Bronchial epithelial cell (primary cell): ENCODE results near the gene TLR3. TPM values are rescaled to one million over a fixed set of nuclear protein-coding genes. Genes with fewer than 3 reads are reported as not detected.
A peak's percentile ranks its signal among the peaks of the same experiment; 100 is the strongest.

Experiments used
- DNase-seq: peaks from one replicate; pipeline ENCODE4 v3.0.0-alpha.2; 2010; ENCODE audit warnings: low read depth
- FAIRE-seq: peaks from 2 replicates; lab custom pipeline; 2011; peaks lifted over from hg19 to GRCh38; lab: Jason Lieb, UNC
- H3K27me3 ChIP-seq: 2 replicates; pipeline ENCODE4 v1.5.1; 2011; ENCODE audit warnings: low read length; ENCODE audit not compliant: control insufficient read depth, insufficient read depth
- H3K36me3 ChIP-seq: 2 replicates; pipeline ENCODE4 v1.5.1; 2011; ENCODE audit warnings: low read length; ENCODE audit not compliant: control insufficient read depth, insufficient read depth
- H3K4me3 ChIP-seq: 2 replicates; pipeline ENCODE4 v1.5.1; 2011; ENCODE audit warnings: mild to moderate bottlenecking, low read depth, low read length, control low read depth
- total RNA-seq: library from RNA; depleted of rRNA; stranded (reverse); fragments of >200 nt; gene quantifications from 2 replicates; pipeline ENCODE4 v1.2.1, GENCODE V29; 2014
- TF ChIP-seq, protein P1 (sequence below): IDR thresholded peaks from 2 replicates; pipeline ENCODE4 v1.5.1; 2011; ENCODE audit warnings: mild to moderate bottlenecking, moderate library complexity, low read length, control low read depth, inconsistent platforms; ENCODE audit not compliant: insufficient read depth, severe bottlenecking

Gene TLR3
- total RNA-seq, 1 donor from 2014 or later = 0.26 TPM

- no peak for FAIRE-seq
- TF ChIP-seq, protein P1, sequence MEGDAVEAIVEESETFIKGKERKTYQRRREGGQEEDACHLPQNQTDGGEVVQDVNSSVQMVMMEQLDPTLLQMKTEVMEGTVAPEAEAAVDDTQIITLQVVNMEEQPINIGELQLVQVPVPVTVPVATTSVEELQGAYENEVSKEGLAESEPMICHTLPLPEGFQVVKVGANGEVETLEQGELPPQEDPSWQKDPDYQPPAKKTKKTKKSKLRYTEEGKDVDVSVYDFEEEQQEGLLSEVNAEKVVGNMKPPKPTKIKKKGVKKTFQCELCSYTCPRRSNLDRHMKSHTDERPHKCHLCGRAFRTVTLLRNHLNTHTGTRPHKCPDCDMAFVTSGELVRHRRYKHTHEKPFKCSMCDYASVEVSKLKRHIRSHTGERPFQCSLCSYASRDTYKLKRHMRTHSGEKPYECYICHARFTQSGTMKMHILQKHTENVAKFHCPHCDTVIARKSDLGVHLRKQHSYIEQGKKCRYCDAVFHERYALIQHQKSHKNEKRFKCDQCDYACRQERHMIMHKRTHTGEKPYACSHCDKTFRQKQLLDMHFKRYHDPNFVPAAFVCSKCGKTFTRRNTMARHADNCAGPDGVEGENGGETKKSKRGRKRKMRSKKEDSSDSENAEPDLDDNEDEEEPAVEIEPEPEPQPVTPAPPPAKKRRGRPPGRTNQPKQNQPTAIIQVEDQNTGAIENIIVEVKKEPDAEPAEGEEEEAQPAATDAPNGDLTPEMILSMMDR = no peak
- Histone ChIP-seq H3K36me3 (no peaks in the 10 kb centered on the region), H3K27me3 (peaks cover 23% of the 10 kb centered on the region), H3K4me3 (peak within 1 kb of the TSS; percentile 18)
- DNase-seq = no peak
Observed at GRCh38 chr4:186104114-186104889, 35.3 kb downstream of the TLR3 start, which contains the start of gene FAM149A. FAM149A (plus strand) TSS chr4:186104704.

DNA sequence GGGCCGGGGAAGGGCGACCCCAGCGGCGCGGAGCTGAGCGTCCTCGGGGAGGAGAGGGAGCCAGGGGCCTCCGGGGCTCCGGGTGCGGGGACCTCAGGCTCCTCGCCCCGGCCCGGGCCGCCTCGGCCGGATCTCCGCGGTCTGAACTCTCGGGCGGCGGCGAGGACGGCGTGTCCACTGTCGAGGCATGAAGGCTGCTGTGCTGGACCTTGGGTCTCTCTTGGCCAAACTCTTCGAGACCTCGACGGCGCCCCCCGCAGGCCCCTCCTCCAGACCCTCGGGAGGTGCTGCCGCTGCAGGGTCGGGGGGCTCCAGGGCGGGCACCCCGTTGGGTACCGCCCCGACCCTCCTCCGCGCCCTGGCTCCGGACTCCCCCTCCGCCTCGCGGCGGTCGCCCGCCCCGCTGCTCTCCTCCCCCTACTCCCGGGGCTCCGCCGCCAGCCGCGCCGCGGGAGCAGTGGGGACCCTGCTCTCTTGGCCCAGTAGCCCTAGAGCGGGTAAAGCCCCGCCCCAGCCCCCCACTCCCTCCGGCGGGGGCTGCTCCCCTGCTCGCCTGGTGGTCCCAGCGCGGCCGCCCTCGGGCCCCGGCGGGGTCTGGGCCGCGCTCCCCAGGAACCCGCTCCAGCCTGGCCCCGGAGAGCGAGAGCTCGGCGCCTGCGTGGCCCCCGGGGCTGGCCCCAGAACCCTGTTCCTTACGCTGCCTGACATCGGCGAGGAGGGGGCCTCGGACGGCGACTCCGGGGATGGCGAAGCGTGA lies 36.1 kb downstream of the TLR3 start:
- peak overlapping the region; percentile 18 for H3K4me3 ChIP-seq
- FAIRE-seq (no peak), DNase-seq (no peak)
- H3K36me3 ChIP-seq = no peaks in the 10 kb centered on the region
- H3K27me3 ChIP-seq = peaks cover 23% of the 10 kb centered on the region
- TF ChIP-seq, protein P1 = no peak

DNA sequence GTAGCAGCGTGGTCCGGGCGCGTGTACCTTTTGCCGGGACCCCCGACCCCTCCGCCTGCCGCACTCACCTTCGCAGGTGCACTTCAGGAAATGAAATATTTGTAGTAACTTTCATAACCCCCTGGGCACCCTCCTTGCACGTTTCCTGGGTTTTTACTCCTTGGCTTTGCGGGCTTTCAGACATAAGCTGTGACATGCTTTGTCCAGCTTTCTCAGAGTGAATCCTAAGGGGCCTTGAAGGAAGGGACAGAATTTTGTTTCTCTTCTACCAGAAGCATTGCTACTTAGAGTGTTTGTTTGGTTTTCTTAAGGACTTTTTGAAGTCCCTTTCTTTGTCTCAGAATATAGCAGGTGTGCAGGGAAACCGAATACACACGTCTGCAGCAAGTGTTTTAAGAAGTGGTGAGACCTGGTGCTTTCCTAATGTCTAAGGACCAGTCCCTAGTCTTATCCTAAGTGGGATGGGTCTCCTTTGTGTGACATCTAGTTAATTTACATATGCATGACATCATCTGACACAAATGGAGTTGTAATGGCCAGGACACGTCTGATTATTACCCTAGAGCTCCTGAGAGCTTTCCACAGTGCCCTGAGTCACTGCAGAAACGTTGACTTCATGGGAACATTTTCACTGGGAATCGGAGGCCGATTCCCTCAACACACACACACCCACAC lies 36.8 kb downstream of the TLR3 start:
- FAIRE-seq (no peak), DNase-seq (peak; percentile 57)
- TF ChIP-seq, protein P1 = no peak
- peaks cover 23% of the 10 kb centered on the region for H3K27me3 ChIP-seq
- no peaks in the 10 kb centered on the region for H3K36me3 ChIP-seq
- H3K4me3 ChIP-seq = no peak overlapping the region

DNA sequence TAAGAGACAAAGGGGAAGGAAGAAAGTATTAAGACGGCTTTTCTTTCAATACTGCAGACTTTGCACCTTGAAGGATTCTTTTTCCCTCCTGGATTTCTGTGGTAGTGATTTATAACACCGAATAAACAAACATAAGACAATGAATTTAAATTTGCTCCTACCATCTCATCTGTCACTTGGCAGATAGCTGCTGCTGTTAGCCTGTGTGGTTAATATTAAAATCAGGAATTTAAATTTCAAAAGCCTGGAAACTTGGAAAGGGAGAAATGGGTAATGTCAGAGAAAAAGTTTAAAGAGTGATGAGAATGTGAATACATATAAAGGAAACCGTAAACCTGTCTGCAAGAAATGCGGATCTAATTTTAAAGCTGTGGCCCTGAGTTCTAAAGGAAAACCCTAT lies 39.0 kb downstream of the TLR3 start:
- no peak overlapping the region for H3K4me3 ChIP-seq
- peaks cover 23% of the 10 kb centered on the region for H3K27me3 ChIP-seq
- TF ChIP-seq, protein P1 = no peak
- H3K36me3 ChIP-seq = no peaks in the 10 kb centered on the region
- no peak for FAIRE-seq
- DNase-seq = no peak

DNA sequence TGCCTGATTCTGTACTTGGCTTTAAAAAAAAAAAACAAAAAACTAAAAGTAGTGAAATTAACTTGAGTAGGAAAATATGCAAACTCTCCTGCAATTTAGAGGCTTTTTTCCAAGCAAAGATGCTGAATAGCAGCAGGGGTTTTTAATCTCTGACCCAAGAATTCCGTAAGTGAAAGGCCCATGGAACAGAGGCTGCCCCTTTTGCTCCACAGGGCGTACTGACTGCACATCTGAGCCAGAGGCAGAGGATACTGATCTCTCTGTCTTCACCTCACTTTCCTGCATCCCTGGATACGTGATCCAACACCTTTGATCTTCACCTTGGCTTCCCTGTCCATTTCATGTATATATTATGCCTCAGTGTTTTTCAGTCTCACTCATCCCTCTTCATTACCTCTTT lies 39.4 kb downstream of the TLR3 start:
- DNase-seq (no peak), FAIRE-seq (no peak)
- Histone ChIP-seq H3K36me3 (no peaks in the 10 kb centered on the region), H3K4me3 (no peak overlapping the region), H3K27me3 (peaks cover 20% of the 10 kb centered on the region)
- TF ChIP-seq, protein P1 = no peak
